ENCODE data around the gene NUF2. TPM values are rescaled to one million over a fixed set of nuclear protein-coding genes. Genes with fewer than 3 reads are reported as not detected.

The NUF2 gene
- total and polyA plus RNA-seq, 10 of the 15 experiments (the other 5 are each of a cell fraction or from before 2014, with no cell fraction given): 27.4 to 62.6 (median 49.1) TPM

DNA sequence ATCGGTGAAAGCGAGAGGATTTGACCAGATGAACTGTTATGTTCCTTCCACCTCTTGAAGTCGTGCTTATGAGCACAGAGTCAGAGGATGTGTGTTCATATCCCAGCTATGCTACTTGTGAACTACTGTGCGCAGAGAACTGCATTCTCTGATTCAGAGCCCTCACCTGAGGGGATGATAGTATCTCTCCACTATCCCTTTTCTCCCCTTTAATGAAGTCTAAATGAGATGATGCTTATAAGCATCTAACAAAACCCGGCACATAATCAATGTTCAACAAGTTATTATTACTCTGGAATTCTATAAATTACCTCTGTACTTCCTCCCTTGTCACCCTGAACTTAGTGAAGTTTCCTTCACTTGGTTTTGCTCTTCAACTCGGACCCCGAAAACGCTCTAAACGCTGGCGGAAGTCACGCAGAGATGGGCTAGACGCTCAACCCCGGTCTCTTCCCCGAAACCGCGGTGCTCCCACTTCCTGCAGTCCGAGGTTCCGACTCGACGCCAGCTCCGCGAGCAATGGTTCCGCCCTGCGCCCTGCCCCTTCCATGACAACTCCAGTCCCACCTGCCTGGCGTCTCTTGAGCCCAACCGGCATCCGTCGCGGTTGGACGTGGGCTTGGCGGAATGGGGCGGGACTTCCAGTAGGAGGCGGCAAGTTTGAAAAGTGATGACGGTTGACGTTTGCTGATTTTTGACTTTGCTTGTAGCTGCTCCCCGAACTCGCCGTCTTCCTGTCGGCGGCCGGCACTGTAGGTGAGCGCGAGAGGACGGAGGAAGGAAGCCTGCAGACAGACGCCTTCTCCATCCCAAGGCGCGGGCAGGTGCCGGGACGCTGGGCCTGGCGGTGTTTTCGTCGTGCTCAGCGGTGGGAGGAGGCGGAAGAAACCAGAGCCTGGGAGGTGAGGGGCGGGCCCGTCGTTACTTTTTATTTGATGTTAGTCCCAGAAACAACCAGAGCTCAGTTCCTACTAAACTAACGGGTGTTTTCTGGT, at the start of gene NUF2 (continued):
- TF ChIP-seq, protein P1, sequence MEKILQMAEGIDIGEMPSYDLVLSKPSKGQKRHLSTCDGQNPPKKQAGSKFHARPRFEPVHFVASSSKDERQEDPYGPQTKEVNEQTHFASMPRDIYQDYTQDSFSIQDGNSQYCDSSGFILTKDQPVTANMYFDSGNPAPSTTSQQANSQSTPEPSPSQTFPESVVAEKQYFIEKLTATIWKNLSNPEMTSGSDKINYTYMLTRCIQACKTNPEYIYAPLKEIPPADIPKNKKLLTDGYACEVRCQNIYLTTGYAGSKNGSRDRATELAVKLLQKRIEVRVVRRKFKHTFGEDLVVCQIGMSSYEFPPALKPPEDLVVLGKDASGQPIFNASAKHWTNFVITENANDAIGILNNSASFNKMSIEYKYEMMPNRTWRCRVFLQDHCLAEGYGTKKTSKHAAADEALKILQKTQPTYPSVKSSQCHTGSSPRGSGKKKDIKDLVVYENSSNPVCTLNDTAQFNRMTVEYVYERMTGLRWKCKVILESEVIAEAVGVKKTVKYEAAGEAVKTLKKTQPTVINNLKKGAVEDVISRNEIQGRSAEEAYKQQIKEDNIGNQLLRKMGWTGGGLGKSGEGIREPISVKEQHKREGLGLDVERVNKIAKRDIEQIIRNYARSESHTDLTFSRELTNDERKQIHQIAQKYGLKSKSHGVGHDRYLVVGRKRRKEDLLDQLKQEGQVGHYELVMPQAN (conservative IDR thresholded peaks at IDR 0.05): peak; percentile 100
- TF ChIP-seq TCF12 (IDR thresholded peaks at IDR 0.05; ENCODE audit: low read depth, low read length) (peak; percentile 94), NBN (IDR thresholded peaks at IDR 0.05) (peak; percentile 99), CREB1 (IDR thresholded peaks at IDR 0.05; ENCODE audit: low read depth) (peak; percentile 91), SMAD5 (IDR thresholded peaks at IDR 0.05; ENCODE audit: low read depth) (peak; percentile 89), NR2C2 (IDR thresholded peaks at IDR 0.05; ENCODE audit: borderline replicate concordance, control insufficient read depth, insufficient read length, low read depth) (no peak), PML (IDR thresholded peaks at IDR 0.05; ENCODE audit: low read length) (peak; percentile 97), NFYB (IDR thresholded peaks at IDR 0.05; ENCODE audit: insufficient read depth, low read depth, low read length) (no peak), KAT2A (conservative IDR thresholded peaks at IDR 0.05; ENCODE audit: control insufficient read depth, low read depth, low read length) (no peak), CHD4 (IDR thresholded peaks at IDR 0.05) (no peak), NFIC (IDR thresholded peaks at IDR 0.05; ENCODE audit: low read depth, low read length) (peak; percentile 47; the same call in 1 of the 2 replicates), FOS (IDR thresholded peaks at IDR 0.05; ENCODE audit: borderline replicate concordance, extremely low read depth, insufficient read length) (no peak), IKZF2 (IDR thresholded peaks at IDR 0.05) (peak; percentile 89 to 93), ETV6 (conservative IDR thresholded peaks at IDR 0.05 in 1 of 2, IDR thresholded peaks at IDR 0.05 in 1 of 2; ENCODE audit: borderline replicate concordance in 1 of 2, low read depth in 1 of 2) (peak in 1 of 2 experiments; percentile 89; a peak in 2 of 4 replicates), YY1 (IDR thresholded peaks at IDR 0.05; ENCODE audit: low read depth, low read length) (peak; percentile 93), PAX5 (IDR thresholded peaks at IDR 0.05; ENCODE audit: borderline replicate concordance, low read depth, low read length) (peak; percentile 86; the same call in 1 of the 2 replicates), JUNB (IDR thresholded peaks at IDR 0.05) (no peak; the same call in 1 of the 2 replicates), GABPA (IDR thresholded peaks at IDR 0.05; ENCODE audit: low read depth) (peak; percentile 99)
- TF ChIP-seq, protein P2, sequence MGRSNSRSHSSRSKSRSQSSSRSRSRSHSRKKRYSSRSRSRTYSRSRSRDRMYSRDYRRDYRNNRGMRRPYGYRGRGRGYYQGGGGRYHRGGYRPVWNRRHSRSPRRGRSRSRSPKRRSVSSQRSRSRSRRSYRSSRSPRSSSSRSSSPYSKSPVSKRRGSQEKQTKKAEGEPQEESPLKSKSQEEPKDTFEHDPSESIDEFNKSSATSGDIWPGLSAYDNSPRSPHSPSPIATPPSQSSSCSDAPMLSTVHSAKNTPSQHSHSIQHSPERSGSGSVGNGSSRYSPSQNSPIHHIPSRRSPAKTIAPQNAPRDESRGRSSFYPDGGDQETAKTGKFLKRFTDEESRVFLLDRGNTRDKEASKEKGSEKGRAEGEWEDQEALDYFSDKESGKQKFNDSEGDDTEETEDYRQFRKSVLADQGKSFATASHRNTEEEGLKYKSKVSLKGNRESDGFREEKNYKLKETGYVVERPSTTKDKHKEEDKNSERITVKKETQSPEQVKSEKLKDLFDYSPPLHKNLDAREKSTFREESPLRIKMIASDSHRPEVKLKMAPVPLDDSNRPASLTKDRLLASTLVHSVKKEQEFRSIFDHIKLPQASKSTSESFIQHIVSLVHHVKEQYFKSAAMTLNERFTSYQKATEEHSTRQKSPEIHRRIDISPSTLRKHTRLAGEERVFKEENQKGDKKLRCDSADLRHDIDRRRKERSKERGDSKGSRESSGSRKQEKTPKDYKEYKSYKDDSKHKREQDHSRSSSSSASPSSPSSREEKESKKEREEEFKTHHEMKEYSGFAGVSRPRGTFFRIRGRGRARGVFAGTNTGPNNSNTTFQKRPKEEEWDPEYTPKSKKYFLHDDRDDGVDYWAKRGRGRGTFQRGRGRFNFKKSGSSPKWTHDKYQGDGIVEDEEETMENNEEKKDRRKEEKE (IDR thresholded peaks at IDR 0.05): no peak

Data from GM12878 (cell line).